Measurements from ENCODE around the gene BABAM2. TPM values are rescaled to one million over a fixed set of nuclear protein-coding genes. Genes with fewer than 3 reads are reported as not detected.

BABAM2 gene
- total RNA-seq, 1 donor from 2014 or later, result 34.6 TPM

- no peaks in the 10 kb centered on the region for H3K9me3 Mint-ChIP-seq
Measured at GRCh38 chr2:27844821-27845255, 45.7 kb upstream of the BABAM2 start.

GRCh38 chr2:27847333-27847732 is 43.2 kb upstream of the BABAM2 start:
- H3K27ac ChIP-seq, result no peak overlapping the region
- no peak overlapping the region for H3K27ac Mint-ChIP-seq
- no peak overlapping the region for H2AFZ ChIP-seq (replicated peaks)
- H3K79me2 ChIP-seq (ENCODE audit: low read depth), result no peaks in the 10 kb centered on the region
- no peak overlapping the region for H3K4me3 ChIP-seq
- H3K4me2 ChIP-seq, result no peak overlapping the region
- H3K9me3 Mint-ChIP-seq, result no peaks in the 10 kb centered on the region
- no peak overlapping the region for H3K4me3 Mint-ChIP-seq
- no peaks in the 10 kb centered on the region for H3F3A ChIP-seq (ENCODE audit: low read depth)
- no peaks in the 10 kb centered on the region for H3K4me1 Mint-ChIP-seq
- no peaks in the 10 kb centered on the region for H3K4me1 ChIP-seq
- H3K9ac ChIP-seq, result no peak overlapping the region
- H4K20me1 ChIP-seq (ENCODE audit: low read depth), result no peaks in the 10 kb centered on the region
- no peaks in the 10 kb centered on the region for H3K36me3 Mint-ChIP-seq
- no peaks in the 10 kb centered on the region for H3K36me3 ChIP-seq
- H3K27me3 Mint-ChIP-seq (ENCODE audit: insufficient read depth, low read depth), result peaks cover 2% of the 10 kb centered on the region
- no peak for TF ChIP-seq CTCF (IDR thresholded peaks at IDR 0.05)
- TF ChIP-seq EZH2 (IDR thresholded peaks at IDR 0.05), result no peak
- no peak for TF ChIP-seq EZH2phosphoT487 (IDR thresholded peaks at IDR 0.05)
- no peaks in the 10 kb centered on the region for H3K27me3 ChIP-seq
- H3K9me3 ChIP-seq (ENCODE audit: low read depth), result no peaks in the 10 kb centered on the region
- DNase-seq (ENCODE audit: low spot score), result no peak

More at GRCh38 chr2:27844821-27845255, 45.7 kb upstream of the BABAM2 start:
- Histone ChIP-seq H4K20me1 (ENCODE audit: low read depth) (no peaks in the 10 kb centered on the region), H3F3A (ENCODE audit: low read depth) (no peaks in the 10 kb centered on the region), H2AFZ (replicated peaks) (no peak overlapping the region), H3K4me1 (no peaks in the 10 kb centered on the region), H3K9ac (no peak overlapping the region), H3K27me3 (no peaks in the 10 kb centered on the region), H3K4me3 (no peak overlapping the region), H3K9me3 (ENCODE audit: low read depth) (no peaks in the 10 kb centered on the region), H3K36me3 (no peaks in the 10 kb centered on the region), H3K4me2 (no peak overlapping the region), H3K79me2 (ENCODE audit: low read depth) (no peaks in the 10 kb centered on the region), H3K27ac (no peak overlapping the region)
- Mint-ChIP-seq H3K36me3 (no peaks in the 10 kb centered on the region), H3K27me3 (ENCODE audit: insufficient read depth, low read depth) (peaks cover 2% of the 10 kb centered on the region), H3K27ac (no peak overlapping the region), H3K4me3 (no peak overlapping the region), H3K4me1 (no peaks in the 10 kb centered on the region)
- no peak for DNase-seq (ENCODE audit: low spot score)
- TF ChIP-seq EZH2phosphoT487 (IDR thresholded peaks at IDR 0.05), result no peak
- no peak for TF ChIP-seq EZH2 (IDR thresholded peaks at IDR 0.05)
- no peak for TF ChIP-seq CTCF (IDR thresholded peaks at IDR 0.05)

- no peaks in the 10 kb centered on the region for H3K79me2 ChIP-seq (ENCODE audit: low read depth)
- Mint-ChIP-seq H3K27ac (no peak overlapping the region), H3K36me3 (no peaks in the 10 kb centered on the region), H3K4me3 (no peak overlapping the region), H3K4me1 (no peaks in the 10 kb centered on the region), H3K9me3 (no peaks in the 10 kb centered on the region), H3K27me3 (ENCODE audit: insufficient read depth, low read depth) (no peaks in the 10 kb centered on the region)
- no peaks in the 10 kb centered on the region for H3K4me1 ChIP-seq
- no peaks in the 10 kb centered on the region for H3K36me3 ChIP-seq
- H3F3A ChIP-seq (ENCODE audit: low read depth), result no peaks in the 10 kb centered on the region
- H3K27me3 ChIP-seq, result no peaks in the 10 kb centered on the region
- TF ChIP-seq EZH2phosphoT487 (IDR thresholded peaks at IDR 0.05), result no peak
- TF ChIP-seq EZH2 (IDR thresholded peaks at IDR 0.05), result no peak
- TF ChIP-seq CTCF (IDR thresholded peaks at IDR 0.05), result no peak
- H3K9me3 ChIP-seq (ENCODE audit: low read depth), result no peaks in the 10 kb centered on the region
- H3K4me2 ChIP-seq, result no peak overlapping the region
- no peaks in the 10 kb centered on the region for H4K20me1 ChIP-seq (ENCODE audit: low read depth)
- DNase-seq (ENCODE audit: low spot score), result no peak
- H3K9ac ChIP-seq, result no peak overlapping the region
- no peak overlapping the region for H3K4me3 ChIP-seq
- H2AFZ ChIP-seq (replicated peaks), result no peak overlapping the region
- H3K27ac ChIP-seq, result no peak overlapping the region
Measured at GRCh38 chr2:27849558-27850205, 40.8 kb upstream of the BABAM2 start.

Data from neural progenitor cell (in vitro differentiated cells).